RWPE2 (cell line): ENCODE results near the gene NALCN.

ENCODE experiments used
- ATAC-seq: fragments of 200-7000 bp; cut with Tn5 transposase; 3 replicates; pipeline ENCODE4 v1.9.1; 2021; ENCODE audit warnings: low read depth
- DNase-seq: peaks from one replicate; pipeline ENCODE4 v3.0.0-alpha.2; 2020; ENCODE audit warnings: low spot score
- H3K27ac ChIP-seq: fragments of 450-650 bp; 2 replicates; pipeline ENCODE4 v1.5.1; 2017; ENCODE audit warnings: mild to moderate bottlenecking; ENCODE audit not compliant: poor library complexity, severe bottlenecking
- H3K27me3 ChIP-seq: fragments of 250-450 bp; sonication (Bioruptor Pico); 2 replicates; pipeline ENCODE4 v1.5.1; 2021; ENCODE audit warnings: mild to moderate bottlenecking, moderate library complexity; ENCODE audit not compliant: insufficient read depth, poor library complexity, severe bottlenecking
- H3K36me3 ChIP-seq: fragments of 250-450 bp; sonication (Bioruptor Pico); 2 replicates; pipeline ENCODE4 v1.5.1; 2020; ENCODE audit warnings: low read depth, mild to moderate bottlenecking, moderate library complexity
- H3K4me1 ChIP-seq: fragments of 250-450 bp; sonication (Bioruptor Pico); 2 replicates; pipeline ENCODE4 v1.5.1; 2021; ENCODE audit warnings: mild to moderate bottlenecking, moderate library complexity; ENCODE audit not compliant: insufficient read depth, poor library complexity, severe bottlenecking
- H3K4me3 ChIP-seq: fragments of 250-450 bp; sonication (Bioruptor Pico); 2 replicates; pipeline ENCODE4 v1.5.1; 2021; ENCODE audit warnings: mild to moderate bottlenecking, moderate library complexity; ENCODE audit not compliant: severe bottlenecking
- H3K9me3 ChIP-seq: fragments of 250-450 bp; sonication (Bioruptor Pico); 2 replicates; pipeline ENCODE4 v1.5.1; 2021; ENCODE audit warnings: mild to moderate bottlenecking, moderate library complexity; ENCODE audit not compliant: severe bottlenecking
- CTCF ChIP-seq: fragments of 450-650 bp; IDR thresholded peaks from one replicate; pipeline ENCODE4 v1.5.1; 2017; ENCODE audit warnings: mild to moderate bottlenecking, moderate library complexity; ENCODE audit not compliant: poor library complexity, severe bottlenecking

Gene NALCN

GRCh38 chr13:101425623-101426022 lies 9.3 kb upstream of the NALCN start:
- Histone ChIP-seq H3K4me1 (no peaks in the 10 kb centered on the region), H3K27ac (no peak overlapping the region), H3K9me3 (no peaks in the 10 kb centered on the region), H3K27me3 (no peaks in the 10 kb centered on the region), H3K4me3 (no peak overlapping the region), H3K36me3 (no peaks in the 10 kb centered on the region)
- TF ChIP-seq CTCF: no peak
- DNase-seq: no peak
- no peak for ATAC-seq

GRCh38 chr13:101425156-101425471 lies 8.8 kb upstream of the NALCN start:
- no peak overlapping the region for H3K27ac ChIP-seq
- TF ChIP-seq CTCF: no peak
- H3K4me3 ChIP-seq: no peak overlapping the region
- H3K4me1 ChIP-seq: no peaks in the 10 kb centered on the region
- no peaks in the 10 kb centered on the region for H3K9me3 ChIP-seq
- ATAC-seq (no peak), DNase-seq (no peak)
- no peaks in the 10 kb centered on the region for H3K36me3 ChIP-seq
- H3K27me3 ChIP-seq: no peaks in the 10 kb centered on the region

- Histone ChIP-seq H3K27ac (no peak overlapping the region), H3K4me3 (no peak overlapping the region), H3K27me3 (no peaks in the 10 kb centered on the region), H3K4me1 (no peaks in the 10 kb centered on the region), H3K36me3 (no peaks in the 10 kb centered on the region), H3K9me3 (no peaks in the 10 kb centered on the region)
- TF ChIP-seq CTCF: no peak
- ATAC-seq: no peak
- DNase-seq: no peak
Observed at GRCh38 chr13:101424381-101425155, 8.3 kb upstream of the NALCN start.

GRCh38 chr13:101423872-101424271 lies 7.6 kb upstream of the NALCN start:
- Histone ChIP-seq H3K36me3 (no peaks in the 10 kb centered on the region), H3K4me1 (no peaks in the 10 kb centered on the region), H3K4me3 (no peak overlapping the region), H3K27me3 (no peaks in the 10 kb centered on the region), H3K27ac (no peak overlapping the region), H3K9me3 (no peaks in the 10 kb centered on the region)
- no peak for ATAC-seq
- DNase-seq: no peak
- TF ChIP-seq CTCF: no peak

- H3K27ac ChIP-seq: peak overlapping the region; percentile 36
- no peak for TF ChIP-seq CTCF
- ATAC-seq (no peak), DNase-seq (no peak)
- no peaks in the 10 kb centered on the region for H3K36me3 ChIP-seq
- H3K4me1 ChIP-seq: peaks cover 13% of the 10 kb centered on the region
- H3K27me3 ChIP-seq: no peaks in the 10 kb centered on the region
- no peak overlapping the region for H3K4me3 ChIP-seq
- H3K9me3 ChIP-seq: no peaks in the 10 kb centered on the region
Observed at GRCh38 chr13:101417501-101417900, 1.2 kb upstream of the NALCN start.
